ENCODE data around the gene CRMP1. TPM values are rescaled to one million over a fixed set of nuclear protein-coding genes. Genes with fewer than 3 reads are reported as not detected.

CRMP1 gene
- total and polyA plus RNA-seq, 2 of the 4 experiments (the other 2 are of a cell fraction) = 4.1 to 7.4 TPM

DNA sequence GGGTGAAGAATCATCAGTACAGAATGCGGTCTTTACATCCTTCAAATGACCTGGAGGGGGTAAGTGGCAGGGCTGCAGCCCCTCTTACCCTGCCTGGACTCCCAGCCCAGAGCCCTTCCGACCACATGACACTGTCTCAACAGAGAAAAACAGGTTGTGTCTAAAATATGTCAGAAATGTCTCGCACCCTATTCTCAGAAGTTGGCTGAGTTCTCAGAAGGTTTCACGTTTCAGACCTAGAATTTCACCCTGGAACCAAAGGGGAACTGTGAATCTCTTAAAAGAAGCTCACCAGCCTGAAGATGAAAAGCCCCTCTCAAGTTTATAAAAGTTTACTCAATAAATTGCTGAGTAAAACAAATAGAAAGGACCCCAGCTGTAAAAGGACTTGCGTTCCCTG, 7.0 kb upstream of the CRMP1 start:
- POLR2A ChIA-PET (ENCODE audit: unreplicated experiment) = no interaction called here

More for the DNA sequence above, 7.0 kb upstream of the CRMP1 start:
- Histone ChIP-seq H3K9me1 (ENCODE audit: insufficient read depth, low read length) (no peaks in the 10 kb centered on the region), H2AK5ac (ENCODE audit: low read depth, low read length) (no peak overlapping the region), H2BK15ac (ENCODE audit: low read depth, low read length) (no peak overlapping the region), H3K9me3 (ENCODE audit: control insufficient read depth, insufficient read depth, low read length) (peaks cover 5% of the 10 kb centered on the region; the same call in 1 of the 2 replicates), H4K8ac (ENCODE audit: low read depth in 2 of 2, low read length in 2 of 2) (no peak overlapping the region), H3K4me3 (ENCODE audit: insufficient read depth, low read depth, low read length) (no peak overlapping the region), H3K79me1 (ENCODE audit: low read depth in 1 of 2, low read length in 2 of 2) (no peaks in the 10 kb centered on the region), H3K4me1 (ENCODE audit: control insufficient read depth, insufficient read depth, low read length) (no peaks in the 10 kb centered on the region), H3K36me3 (ENCODE audit: control insufficient read depth, insufficient read depth, low read length) (no peaks in the 10 kb centered on the region), H3K18ac (ENCODE audit: low read depth, low read length) (no peak overlapping the region), H4K5ac (ENCODE audit: low read depth, low read length) (no peak overlapping the region), H3K27me3 (ENCODE audit: control insufficient read depth, insufficient read depth, low read length) (peaks cover 26% of the 10 kb centered on the region), H3K14ac (replicated peaks; ENCODE audit: low read depth, low read length) (no peak overlapping the region), H4K91ac (ENCODE audit: insufficient read depth, low read depth, low read length) (no peak overlapping the region), H2BK20ac (ENCODE audit: low read depth, low read length) (no peak overlapping the region), H4K20me1 (ENCODE audit: insufficient read depth, low read length) (no peaks in the 10 kb centered on the region), H3K56ac (ENCODE audit: extremely low read depth, insufficient read depth, low read length) (no peak overlapping the region), H3K27ac (ENCODE audit: insufficient read depth, low read length) (no peak overlapping the region), H3K4ac (ENCODE audit: low read depth, low read length) (no peak overlapping the region), H3K4me2 (ENCODE audit: low read depth, low read length) (no peak overlapping the region), H2BK5ac (ENCODE audit: low read depth, low read length, poor library complexity, severe bottlenecking) (no peak overlapping the region), H2BK120ac (ENCODE audit: low read depth, low read length) (no peak overlapping the region), H3K23ac (ENCODE audit: low read depth, low read length) (no peak overlapping the region), H2AFZ (replicated peaks; ENCODE audit: low read length, poor library complexity) (no peak overlapping the region), H3K9ac (ENCODE audit: low read depth, low read length) (no peak overlapping the region), H2AK9ac (replicated peaks; ENCODE audit: low read depth, low read length, poor library complexity) (no peak overlapping the region)
- ATAC-seq (ENCODE audit: low read depth) (no peak), DNase-seq (no peak)
- CTCF ChIA-PET = no interaction called here
- no TSS peak for BruUV-seq (replicated peaks)
- dilution Hi-C loops (cut with HindIII; ENCODE audit: low sequenced_read_pairs, unreplicated experiment) = no loop called here
- WGBS, 2 experiments (ENCODE audit: extremely low coverage in 2 of 2, insufficient read length in 1 of 2) = no CpG with 5 or more reads among the region's 5 CpGs
- in situ Hi-C loops (cut with MboI; ENCODE audit: low sequenced_read_pairs) = no loop called here
- intact Hi-C loops (cut with micrococcal nuclease) = no loop called here
- TF ChIP-seq, protein P1, sequence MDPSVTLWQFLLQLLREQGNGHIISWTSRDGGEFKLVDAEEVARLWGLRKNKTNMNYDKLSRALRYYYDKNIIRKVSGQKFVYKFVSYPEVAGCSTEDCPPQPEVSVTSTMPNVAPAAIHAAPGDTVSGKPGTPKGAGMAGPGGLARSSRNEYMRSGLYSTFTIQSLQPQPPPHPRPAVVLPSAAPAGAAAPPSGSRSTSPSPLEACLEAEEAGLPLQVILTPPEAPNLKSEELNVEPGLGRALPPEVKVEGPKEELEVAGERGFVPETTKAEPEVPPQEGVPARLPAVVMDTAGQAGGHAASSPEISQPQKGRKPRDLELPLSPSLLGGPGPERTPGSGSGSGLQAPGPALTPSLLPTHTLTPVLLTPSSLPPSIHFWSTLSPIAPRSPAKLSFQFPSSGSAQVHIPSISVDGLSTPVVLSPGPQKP (IDR thresholded peaks at IDR 0.05; ENCODE audit: borderline replicate concordance, low read depth, low read length) = no peak
- no peak for TF ChIP-seq MXI1 (IDR thresholded peaks at IDR 0.05; ENCODE audit: borderline replicate concordance, low read depth, low read length)
- no peak for TF ChIP-seq RFX5 (IDR thresholded peaks at IDR 0.05; ENCODE audit: low read depth, low read length)
